Raji (cell line): ENCODE results near the gene AGPAT3.

Source experiments
- POLR2A ChIP-seq: IDR thresholded peaks from 2 replicates; pipeline ENCODE4 v1.6.1; 2011; ENCODE audit warnings: low read depth, low read length, control low read depth; ENCODE audit not compliant: insufficient read depth

AGPAT3 gene

DNA sequence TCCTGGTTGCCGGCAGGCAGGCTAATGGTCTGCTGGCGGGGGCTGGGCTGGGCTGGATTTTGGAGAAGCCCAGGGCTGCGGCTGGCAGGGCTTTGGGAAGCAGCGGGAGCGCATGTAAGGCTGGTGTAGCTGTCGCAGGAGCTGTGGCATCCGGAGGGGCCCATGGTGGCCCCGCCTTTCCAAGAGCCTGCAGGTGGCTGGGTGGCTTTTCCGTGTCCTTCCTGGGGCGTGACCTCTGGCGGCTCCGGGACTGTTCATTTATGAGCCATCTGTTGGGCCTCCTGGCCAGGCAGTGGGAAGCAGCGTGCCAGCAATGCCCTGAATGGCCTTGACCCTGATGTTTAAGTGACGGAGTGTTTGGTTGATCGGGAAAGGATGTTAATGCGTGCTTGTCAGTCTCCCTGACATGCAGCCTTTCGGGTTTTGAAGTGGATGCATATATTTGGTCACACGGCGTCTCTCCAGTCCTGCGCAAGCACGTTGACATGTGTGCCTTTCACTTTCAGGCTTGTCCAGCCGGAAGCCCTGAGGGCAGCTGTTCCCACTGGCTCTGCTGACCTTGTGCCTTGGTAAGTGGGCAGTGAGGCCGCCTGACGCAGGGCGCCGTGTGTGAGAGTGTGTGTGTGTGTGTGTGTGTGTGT is 38.5 kb downstream of the AGPAT3 start:
- no peak for TF ChIP-seq POLR2A

GRCh38 chr21:43904331-43904781 is 39.3 kb downstream of the AGPAT3 start:
- no peak for TF ChIP-seq POLR2A

DNA sequence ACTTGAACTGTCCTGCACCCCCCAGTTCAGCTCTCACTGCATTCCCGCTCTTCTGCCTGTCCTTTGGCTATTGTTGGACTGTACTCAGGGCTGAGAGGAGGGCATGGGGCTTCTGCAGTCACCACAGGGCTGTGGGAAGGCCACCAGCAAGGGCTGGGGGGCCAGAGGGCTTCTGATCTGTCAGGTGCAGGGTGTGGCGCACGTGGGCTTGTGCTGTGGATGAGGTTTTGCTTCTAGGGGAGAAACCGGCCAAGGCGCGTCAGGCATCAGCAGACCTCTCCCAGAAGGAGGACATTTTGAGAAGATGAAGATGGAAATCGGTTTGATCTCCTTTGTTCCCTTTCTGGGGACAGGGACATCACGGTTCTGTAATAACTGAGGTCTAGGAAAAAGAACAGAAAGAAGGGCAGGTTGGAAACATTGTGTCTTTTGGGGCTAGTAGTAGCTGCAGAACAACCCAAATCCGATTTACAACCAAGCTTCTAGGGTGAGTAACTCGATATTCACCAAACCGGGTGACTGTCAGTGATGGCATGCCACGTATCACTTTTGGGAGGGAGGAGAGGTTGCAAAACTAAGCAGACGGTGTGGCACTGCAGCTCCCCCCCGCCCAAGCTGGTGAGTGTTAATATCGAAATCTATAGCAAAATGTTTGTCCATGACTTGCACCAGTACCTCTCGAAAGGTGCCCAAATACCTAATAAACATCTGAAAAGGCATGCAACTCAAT is 40.9 kb downstream of the AGPAT3 start:
- TF ChIP-seq POLR2A = no peak

GRCh38 chr21:43906585-43907370 is 41.8 kb downstream of the AGPAT3 start:
- no peak for TF ChIP-seq POLR2A

DNA sequence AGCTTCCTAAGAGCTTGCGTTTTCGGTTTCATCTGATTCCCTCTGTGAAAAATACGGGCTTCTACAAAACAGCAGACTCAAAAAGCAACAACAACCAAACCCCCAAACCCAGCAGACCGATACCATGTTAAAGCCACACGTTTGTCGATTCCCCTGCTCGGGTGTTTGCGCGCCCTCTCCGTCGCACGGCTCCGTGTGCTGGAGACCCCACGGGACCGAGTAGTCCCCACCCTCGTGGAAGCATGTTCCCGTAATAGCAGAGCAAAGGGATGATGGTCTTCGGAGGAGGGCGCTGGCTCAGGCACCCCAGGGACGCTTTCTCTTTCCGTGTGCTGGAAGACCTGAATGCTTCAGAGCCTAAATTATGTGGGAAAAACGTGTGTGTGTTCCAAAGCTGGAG is 42.7 kb downstream of the AGPAT3 start:
- TF ChIP-seq POLR2A = no peak

- no peak for TF ChIP-seq POLR2A
These were observed 43.1 kb downstream of the AGPAT3 start for GRCh38 chr21:43908167-43908566.

DNA sequence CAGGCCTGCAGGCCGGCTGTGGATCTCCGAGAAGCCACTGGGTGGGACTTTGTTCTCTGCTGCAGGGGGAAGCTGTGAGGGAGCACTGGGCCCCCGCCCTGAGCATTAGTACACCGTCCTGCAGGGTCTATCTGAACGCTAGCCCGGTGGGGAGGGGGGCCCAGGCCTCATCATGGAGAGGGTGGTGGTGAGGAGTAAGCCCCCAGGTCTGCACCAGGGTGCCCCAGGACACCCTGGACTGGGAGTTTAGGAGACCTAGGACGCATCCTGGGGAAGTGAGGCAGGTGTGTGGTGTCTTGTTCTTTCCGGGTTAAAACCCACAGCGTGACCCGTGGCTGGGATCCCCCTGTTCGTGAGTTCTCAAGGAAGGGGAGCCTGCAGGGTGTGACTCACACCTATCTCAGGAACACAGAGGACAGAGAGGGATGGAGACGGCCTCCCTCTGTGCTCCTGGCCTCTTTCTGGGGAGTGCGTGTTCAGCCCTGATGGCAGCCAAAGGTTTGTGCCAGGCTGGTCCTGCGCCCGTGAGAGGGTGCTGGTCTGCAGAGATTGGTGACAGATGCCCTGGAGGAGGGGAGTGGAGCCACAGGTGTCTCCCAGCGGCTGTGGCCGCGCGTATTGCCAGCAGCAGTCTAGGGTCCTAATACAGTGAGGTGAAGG is 44.8 kb downstream of the AGPAT3 start:
- no peak for TF ChIP-seq POLR2A

DNA sequence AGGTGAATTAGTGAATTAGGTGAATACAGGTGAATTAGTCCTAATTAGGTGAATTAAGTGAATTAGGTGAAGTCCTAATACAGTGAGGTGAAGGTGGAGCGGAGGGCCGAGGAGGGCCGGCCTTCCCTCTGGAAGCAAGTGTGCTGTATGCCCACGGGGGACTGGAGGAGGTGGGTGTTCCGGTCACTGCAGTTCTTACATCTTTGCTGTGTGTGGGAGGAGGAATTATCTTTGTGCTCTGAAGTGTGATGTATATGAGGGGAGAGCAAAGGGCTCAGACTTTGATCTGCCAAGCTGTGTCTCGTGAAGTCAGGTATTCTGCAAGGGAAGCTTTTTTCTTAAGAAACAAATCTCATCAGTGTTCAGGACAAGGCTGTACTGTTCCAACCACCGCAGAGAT is 45.4 kb downstream of the AGPAT3 start:
- no peak for TF ChIP-seq POLR2A

DNA sequence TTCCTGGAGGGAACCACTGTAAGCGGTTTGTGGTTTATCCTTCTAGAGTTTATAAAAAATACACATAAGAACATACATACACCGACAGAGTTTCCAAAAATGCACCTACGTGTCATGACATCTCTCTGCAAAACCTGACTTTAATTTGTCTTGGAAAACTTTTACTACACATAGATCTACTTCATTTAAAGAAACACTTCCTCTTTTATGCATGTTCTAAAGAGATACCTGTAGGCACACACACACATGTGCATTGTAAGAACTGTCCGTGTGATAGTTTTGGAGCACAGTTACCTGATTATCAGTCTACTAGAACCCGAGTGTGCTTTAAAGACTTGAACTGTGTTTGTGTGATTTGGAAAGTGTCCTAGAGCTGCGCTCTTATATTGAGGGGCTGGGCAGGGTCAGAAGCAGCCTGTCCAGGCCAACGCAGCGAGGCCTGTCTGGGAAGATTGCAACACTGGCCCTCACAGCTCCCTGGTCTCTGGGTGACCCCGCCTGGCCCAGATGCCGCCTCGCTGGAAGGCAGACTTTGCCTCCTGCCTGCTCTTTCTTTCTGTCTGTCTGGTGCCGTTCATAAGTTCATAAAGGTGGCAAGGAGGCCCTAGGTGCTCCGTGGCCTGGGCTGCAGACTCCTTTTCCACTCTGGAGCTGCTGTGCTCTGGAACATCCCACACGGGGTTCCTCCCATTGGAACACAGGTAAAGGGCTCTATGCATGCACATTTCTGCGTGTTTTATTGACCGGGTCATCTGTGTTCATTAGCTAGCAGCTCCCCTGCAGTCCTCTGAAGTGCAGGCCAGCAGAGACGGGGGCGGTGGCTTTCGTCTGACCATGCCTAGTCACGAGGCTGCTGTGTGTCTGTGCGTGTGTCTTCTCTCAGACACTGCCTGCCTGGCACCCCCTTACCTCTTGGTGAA is 46.3 kb downstream of the AGPAT3 start:
- TF ChIP-seq POLR2A = no peak

DNA sequence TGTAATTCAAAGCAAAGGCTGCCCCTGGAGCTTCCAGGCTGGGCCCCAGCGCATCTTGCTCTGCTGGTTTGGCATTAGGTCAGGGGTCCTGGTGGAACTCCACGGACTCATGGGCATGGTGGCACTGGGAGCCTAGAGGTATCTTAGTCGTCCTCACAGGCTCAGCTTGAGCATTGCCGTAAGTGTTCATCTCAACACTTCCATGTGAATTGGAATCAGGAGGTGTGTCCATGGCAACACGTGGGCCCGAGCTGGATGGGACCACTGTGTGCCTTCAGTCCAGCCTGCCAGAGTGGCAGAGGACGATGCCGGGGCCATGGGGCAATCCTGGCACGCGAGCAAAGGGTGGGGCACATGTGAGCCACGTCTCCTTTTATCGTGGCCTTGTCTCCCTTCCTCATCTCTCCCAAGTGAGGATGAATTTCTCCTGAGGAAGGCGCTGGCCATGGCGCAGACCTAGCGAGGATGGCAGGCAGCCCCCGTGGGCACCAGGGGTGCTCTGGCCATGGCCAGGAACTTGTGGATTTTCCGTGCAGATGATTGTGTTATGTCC is 47.0 kb downstream of the AGPAT3 start:
- TF ChIP-seq POLR2A = no peak

DNA sequence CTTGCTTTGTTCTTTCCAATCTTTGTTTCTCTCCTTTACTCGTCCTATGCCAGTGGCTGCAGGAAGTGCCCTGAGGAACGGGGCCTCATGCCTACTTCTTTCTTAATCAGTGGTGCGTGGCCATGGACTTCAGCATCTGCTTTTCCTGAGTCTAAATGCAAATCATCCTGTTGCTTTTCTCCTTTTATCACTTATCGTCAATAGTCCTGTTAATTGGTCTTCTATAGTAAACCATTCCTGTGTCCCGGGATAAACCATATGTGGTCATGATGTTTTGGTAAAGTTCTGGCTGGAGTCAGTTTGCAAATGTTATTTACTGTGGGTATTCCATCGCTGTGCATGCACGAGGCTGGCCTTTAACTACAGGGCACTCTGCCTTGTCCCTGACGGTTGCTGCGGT is 47.5 kb downstream of the AGPAT3 start:
- no peak for TF ChIP-seq POLR2A

GRCh38 chr21:43912910-43913309 is 47.9 kb downstream of the AGPAT3 start:
- no peak for TF ChIP-seq POLR2A

- TF ChIP-seq POLR2A = no peak
These were observed 48.9 kb downstream of the AGPAT3 start for GRCh38 chr21:43913928-43914327.

- no peak for TF ChIP-seq POLR2A
These were observed 51.1 kb downstream of the AGPAT3 start for GRCh38 chr21:43916076-43916475.
